MM.1S (cell line): ENCODE measurements around the gene ENO3.

Experiments used
- CTCF ChIP-seq: fragments of 300-600 bp; sonication (generic); IDR thresholded peaks from 2 replicates; pipeline ENCODE4 v1.5.1; 2016; ENCODE audit warnings: antibody characterized with exemption, low read length, mixed read lengths
- EZH2 ChIP-seq: fragments of 300-600 bp; sonication (generic); optimal IDR thresholded peaks from 2 replicates; pipeline ENCODE3; 2017; ENCODE audit warnings: low read depth, mild to moderate bottlenecking, antibody characterized with exemption, low read length, mixed read lengths
- EZH2phosphoT487 ChIP-seq: fragments of 300-600 bp; sonication (generic); IDR thresholded peaks from 2 replicates; pipeline ENCODE4 v1.6.1; 2018; ENCODE audit warnings: antibody characterized with exemption, low read length

DNA sequence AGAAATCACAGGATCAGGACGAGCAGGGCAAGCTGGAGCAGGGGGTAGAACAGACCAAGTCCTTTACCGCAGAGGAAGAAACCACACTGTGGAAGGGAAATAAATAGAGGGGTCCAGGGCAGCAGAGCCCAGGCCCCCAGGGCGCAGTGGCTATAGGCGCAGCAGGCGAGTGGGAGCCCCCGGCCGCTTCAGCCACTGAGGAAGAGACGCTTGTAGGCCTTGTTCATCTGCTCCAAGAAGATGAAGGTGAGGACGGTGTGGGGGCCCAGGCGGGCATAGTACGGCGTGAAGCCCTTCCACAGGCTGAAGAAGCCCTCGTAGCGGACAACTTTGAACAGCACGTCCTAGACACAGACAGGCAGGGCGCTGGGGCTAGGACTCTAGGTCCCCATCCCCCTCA lies 13.4 kb upstream of the ENO3 start:
- TF ChIP-seq CTCF (no peak), EZH2 (no peak), EZH2phosphoT487 (no peak)
